Neural cell (in vitro differentiated cells): ENCODE data around the gene CCDC126.

ENCODE experiments used
- EZH2 ChIP-seq: fragments of 200-600, 300-800 bp; shearing (Covaris generic), sonication (generic); IDR thresholded peaks from 2 replicates; pipeline ENCODE4 v1.6.1; 2014; ENCODE audit warnings: antibody characterized with exemption, low read length, borderline replicate concordance, mild to moderate bottlenecking; ENCODE audit not compliant: insufficient read depth, poor library complexity, severe bottlenecking
- REST ChIP-seq: IDR thresholded peaks from 2 replicates; pipeline ENCODE4 v1.6.1; 2012; ENCODE audit warnings: borderline replicate concordance
- TF ChIP-seq, protein P1 (sequence below): fragments of 450-650 bp; IDR thresholded peaks from 2 replicates; pipeline ENCODE4 v1.5.1; 2014; ENCODE audit warnings: antibody characterized with exemption, mild to moderate bottlenecking, moderate library complexity; ENCODE audit not compliant: poor library complexity, severe bottlenecking

GRCh38 chr7:23654508-23654907, 57.3 kb downstream of the CCDC126 start:
- TF ChIP-seq, protein P1, sequence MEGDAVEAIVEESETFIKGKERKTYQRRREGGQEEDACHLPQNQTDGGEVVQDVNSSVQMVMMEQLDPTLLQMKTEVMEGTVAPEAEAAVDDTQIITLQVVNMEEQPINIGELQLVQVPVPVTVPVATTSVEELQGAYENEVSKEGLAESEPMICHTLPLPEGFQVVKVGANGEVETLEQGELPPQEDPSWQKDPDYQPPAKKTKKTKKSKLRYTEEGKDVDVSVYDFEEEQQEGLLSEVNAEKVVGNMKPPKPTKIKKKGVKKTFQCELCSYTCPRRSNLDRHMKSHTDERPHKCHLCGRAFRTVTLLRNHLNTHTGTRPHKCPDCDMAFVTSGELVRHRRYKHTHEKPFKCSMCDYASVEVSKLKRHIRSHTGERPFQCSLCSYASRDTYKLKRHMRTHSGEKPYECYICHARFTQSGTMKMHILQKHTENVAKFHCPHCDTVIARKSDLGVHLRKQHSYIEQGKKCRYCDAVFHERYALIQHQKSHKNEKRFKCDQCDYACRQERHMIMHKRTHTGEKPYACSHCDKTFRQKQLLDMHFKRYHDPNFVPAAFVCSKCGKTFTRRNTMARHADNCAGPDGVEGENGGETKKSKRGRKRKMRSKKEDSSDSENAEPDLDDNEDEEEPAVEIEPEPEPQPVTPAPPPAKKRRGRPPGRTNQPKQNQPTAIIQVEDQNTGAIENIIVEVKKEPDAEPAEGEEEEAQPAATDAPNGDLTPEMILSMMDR: peak; percentile 33
- TF ChIP-seq EZH2 (no peak), REST (no peak)
